Calu3 (cell line): ENCODE measurements around the gene PARD3. TPM values are rescaled to one million over a fixed set of nuclear protein-coding genes. Genes with fewer than 3 reads are reported as not detected.

Experiments used
- BruUV-seq: library from RNA; stranded (reverse); fragments of 400-500 nt; replicated peaks from 2 replicates; lab custom pipeline; 2021; lab: Mats Ljungman, UMichigan
- CTCF ChIA-PET: fragments of 300-600 bp; sonication (Branson Sonifier 250); formaldehyde crosslinking; loops from one replicate; lab custom pipeline; 2022; ENCODE audit warnings: antibody characterized with exemption; lab: Charles Lee
- DNase-seq: peaks from one replicate; pipeline ENCODE4 v3.0.0; 2022
- H3K27ac Mint-ChIP-seq: one replicate; pipeline ENCODE4 v1.8.0; 2022; ENCODE audit warnings: mixed read lengths; ENCODE audit not compliant: unreplicated experiment
- H3K27me3 Mint-ChIP-seq: one replicate; pipeline ENCODE4 v1.8.0; 2022; ENCODE audit warnings: mixed read lengths; ENCODE audit not compliant: unreplicated experiment
- H3K36me3 Mint-ChIP-seq: one replicate; pipeline ENCODE4 v1.8.0; 2022; ENCODE audit warnings: mild to moderate bottlenecking, moderate library complexity, mixed read lengths; ENCODE audit not compliant: insufficient read depth, unreplicated experiment
- H3K4me1 Mint-ChIP-seq: one replicate; pipeline ENCODE4 v1.8.0; 2022; ENCODE audit warnings: mild to moderate bottlenecking, low read depth, mixed read lengths; ENCODE audit not compliant: unreplicated experiment
- H3K4me3 Mint-ChIP-seq: one replicate; pipeline ENCODE4 v1.8.0; 2022; ENCODE audit warnings: mild to moderate bottlenecking, low read depth, moderate library complexity, mixed read lengths; ENCODE audit not compliant: unreplicated experiment
- H3K9me3 Mint-ChIP-seq: one replicate; pipeline ENCODE4 v1.8.0; 2022; ENCODE audit warnings: low read depth, mixed read lengths; ENCODE audit not compliant: unreplicated experiment
- intact Hi-C: fragments of 100-400 bp; cut with micrococcal nuclease; formaldehyde crosslinking; loops from one replicate; pipeline ENCODE4 v1.10.0; 2022; ENCODE audit not compliant: unreplicated experiment
- total RNA-seq: library from RNA; stranded (reverse); gene quantifications from 2 replicates; pipeline ENCODE4 v1.2.3, GENCODE V29; 2022
- TF ChIP-seq, protein P1 (sequence below): fragments of 200-600 bp; IDR thresholded peaks from one replicate; pipeline ENCODE4 v1.8.0; 2022; ENCODE audit warnings: antibody characterized with exemption; ENCODE audit not compliant: unreplicated experiment

Gene PARD3
- total RNA-seq, 1 experiment from 2014 or later = 62.4 TPM

DNA sequence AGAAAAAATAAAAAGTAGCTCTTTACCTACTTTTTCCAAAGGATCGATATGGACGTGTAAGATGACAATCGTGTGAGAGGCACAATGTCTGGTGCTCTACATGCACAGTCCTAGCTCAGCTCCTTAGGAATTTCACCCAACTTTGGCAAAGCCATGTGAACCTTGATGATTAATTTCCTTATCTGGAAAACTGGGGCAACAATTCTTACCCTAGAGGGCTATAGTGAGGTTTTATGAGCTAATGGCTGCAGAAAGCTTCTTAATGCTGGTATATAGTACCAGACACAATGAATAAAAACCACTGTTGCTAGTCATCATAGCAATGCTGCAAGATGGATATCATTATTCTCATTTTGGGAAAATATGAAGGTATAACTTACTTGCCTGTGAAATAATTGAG lies 202.7 kb downstream of the PARD3 start:
- Mint-ChIP-seq H3K9me3 (no peaks in the 10 kb centered on the region), H3K4me3 (no peak overlapping the region), H3K27me3 (no peaks in the 10 kb centered on the region), H3K4me1 (no peaks in the 10 kb centered on the region), H3K27ac (no peak overlapping the region), H3K36me3 (peaks cover 4% of the 10 kb centered on the region)
- CTCF ChIA-PET = no interaction called here
- BruUV-seq = no TSS peak
- no peak for DNase-seq
- intact Hi-C loops = no loop called here
- TF ChIP-seq, protein P1, sequence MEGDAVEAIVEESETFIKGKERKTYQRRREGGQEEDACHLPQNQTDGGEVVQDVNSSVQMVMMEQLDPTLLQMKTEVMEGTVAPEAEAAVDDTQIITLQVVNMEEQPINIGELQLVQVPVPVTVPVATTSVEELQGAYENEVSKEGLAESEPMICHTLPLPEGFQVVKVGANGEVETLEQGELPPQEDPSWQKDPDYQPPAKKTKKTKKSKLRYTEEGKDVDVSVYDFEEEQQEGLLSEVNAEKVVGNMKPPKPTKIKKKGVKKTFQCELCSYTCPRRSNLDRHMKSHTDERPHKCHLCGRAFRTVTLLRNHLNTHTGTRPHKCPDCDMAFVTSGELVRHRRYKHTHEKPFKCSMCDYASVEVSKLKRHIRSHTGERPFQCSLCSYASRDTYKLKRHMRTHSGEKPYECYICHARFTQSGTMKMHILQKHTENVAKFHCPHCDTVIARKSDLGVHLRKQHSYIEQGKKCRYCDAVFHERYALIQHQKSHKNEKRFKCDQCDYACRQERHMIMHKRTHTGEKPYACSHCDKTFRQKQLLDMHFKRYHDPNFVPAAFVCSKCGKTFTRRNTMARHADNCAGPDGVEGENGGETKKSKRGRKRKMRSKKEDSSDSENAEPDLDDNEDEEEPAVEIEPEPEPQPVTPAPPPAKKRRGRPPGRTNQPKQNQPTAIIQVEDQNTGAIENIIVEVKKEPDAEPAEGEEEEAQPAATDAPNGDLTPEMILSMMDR = no peak

DNA sequence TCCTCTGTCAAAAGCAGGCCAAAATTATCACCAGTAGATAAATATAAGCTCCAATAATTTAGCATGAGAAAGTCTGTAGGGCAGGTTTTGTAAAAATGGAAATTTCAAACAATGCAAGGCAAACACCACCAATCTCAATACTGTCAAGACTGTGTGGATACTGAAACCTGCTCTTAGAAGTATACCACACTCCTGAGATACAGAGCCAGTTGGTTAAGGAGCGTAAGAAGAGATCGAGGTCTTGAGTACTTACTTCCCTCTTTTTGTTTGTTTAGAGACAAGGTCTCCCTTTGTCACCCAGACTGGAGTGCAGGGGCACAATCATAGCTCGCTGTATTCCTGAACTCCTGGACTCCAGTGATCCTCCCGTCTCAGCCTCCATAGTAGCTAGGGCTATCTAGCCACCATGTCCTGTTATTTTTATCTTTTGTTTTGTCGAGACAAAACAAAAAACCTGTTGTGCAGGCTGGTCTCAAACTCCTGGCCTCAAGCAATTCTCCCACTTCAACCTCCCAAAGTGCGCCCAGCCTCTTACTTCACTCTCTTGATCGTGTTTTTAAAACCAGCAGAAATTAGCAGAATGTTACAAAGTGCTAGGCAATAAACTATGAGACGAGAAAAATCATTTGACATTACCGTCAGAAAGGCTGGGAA lies 205.7 kb downstream of the PARD3 start:
- Mint-ChIP-seq H3K4me1 (no peaks in the 10 kb centered on the region), H3K9me3 (no peaks in the 10 kb centered on the region), H3K36me3 (no peaks in the 10 kb centered on the region), H3K27ac (no peak overlapping the region), H3K4me3 (no peak overlapping the region), H3K27me3 (no peaks in the 10 kb centered on the region)
- BruUV-seq = no TSS peak
- DNase-seq = no peak
- TF ChIP-seq, protein P1 = no peak
- intact Hi-C loops = no loop called here
- CTCF ChIA-PET = interaction anchor here (0.6 kb wide), 1 partner anchor 15 kb away, joined by 4 read pairs; no protein-coding TSS in a partner anchor

DNA sequence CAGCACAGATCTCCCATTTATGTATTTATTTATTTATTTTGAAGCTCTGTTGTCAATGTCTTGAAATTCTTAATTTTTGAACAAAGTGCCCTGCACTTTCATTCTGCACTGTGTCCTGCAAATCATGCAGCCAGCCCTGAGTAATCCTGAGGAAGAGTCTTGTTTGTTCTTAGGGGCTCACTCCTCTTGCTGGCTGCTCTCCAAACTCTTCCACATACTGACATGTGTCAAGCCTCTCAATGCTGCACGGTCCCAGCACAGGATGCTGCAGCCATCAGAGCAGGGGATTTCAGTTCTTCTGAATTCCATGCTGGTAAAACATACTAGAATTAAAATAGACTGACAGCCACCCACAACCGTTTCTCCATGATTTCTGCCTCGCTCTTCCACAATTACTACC lies 207.2 kb downstream of the PARD3 start:
- no peaks in the 10 kb centered on the region for H3K9me3 Mint-ChIP-seq
- no peak for DNase-seq
- no peak overlapping the region for H3K4me3 Mint-ChIP-seq
- CTCF ChIA-PET = interaction anchor here (0.7 kb wide), 1 partner anchor 471 kb away, joined by 4 read pairs; no protein-coding TSS in a partner anchor
- intact Hi-C loops = no loop called here
- H3K36me3 Mint-ChIP-seq = no peaks in the 10 kb centered on the region
- TF ChIP-seq, protein P1 = no peak
- H3K27ac Mint-ChIP-seq = no peak overlapping the region
- no peaks in the 10 kb centered on the region for H3K4me1 Mint-ChIP-seq
- BruUV-seq = no TSS peak
- no peaks in the 10 kb centered on the region for H3K27me3 Mint-ChIP-seq

DNA sequence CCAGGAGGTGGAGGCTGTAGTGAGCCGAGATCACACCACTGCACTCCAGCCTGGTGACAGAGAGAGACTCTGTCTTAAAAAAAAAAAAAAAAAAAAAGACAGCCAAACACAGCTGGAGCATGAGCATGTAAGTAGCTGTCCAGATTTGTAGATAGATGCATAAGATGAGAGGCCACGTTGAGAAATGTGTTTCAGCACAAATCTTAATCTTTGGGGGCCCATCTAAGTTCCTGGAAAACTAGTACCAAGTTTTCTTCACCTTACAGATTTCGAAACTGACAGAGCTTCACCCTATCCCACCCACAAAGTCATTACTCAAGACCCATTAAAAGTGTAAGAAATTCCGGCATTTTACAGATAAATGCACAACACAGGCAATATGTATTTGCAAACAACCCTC lies 208.2 kb downstream of the PARD3 start:
- TF ChIP-seq, protein P1 = no peak
- intact Hi-C loops = no loop called here
- no peaks in the 10 kb centered on the region for H3K27me3 Mint-ChIP-seq
- no peak overlapping the region for H3K4me3 Mint-ChIP-seq
- no peak for DNase-seq
- CTCF ChIA-PET = interaction anchor here (0.5 to 0.7 kb wide), 2 partner anchors 48 to 306 kb away, joined by 3 read pairs; no protein-coding TSS in a partner anchor
- no peaks in the 10 kb centered on the region for H3K9me3 Mint-ChIP-seq
- H3K27ac Mint-ChIP-seq = no peak overlapping the region
- H3K4me1 Mint-ChIP-seq = no peaks in the 10 kb centered on the region
- no peaks in the 10 kb centered on the region for H3K36me3 Mint-ChIP-seq
- BruUV-seq = no TSS peak
